Measurements from ENCODE around the gene LBH. TPM values are rescaled to one million over a fixed set of nuclear protein-coding genes. Genes with fewer than 3 reads are reported as not detected.

LBH gene
- 100 to 1,000 TPM; 110 to 204 (median 156) TPM for total RNA-seq
- polyA plus RNA-seq: 10 to 100 TPM; 35.9 to 84.8 TPM
- long read RNA-seq, donor 1, transcript LBH-201 (3 exons, 3,095 nt): major isoform, 102 of 156 reads
- long read RNA-seq, donor 1, partial matches to known transcripts: 5 of 156 reads
- long read RNA-seq, donor 1, other reads (novel, unspliced or antisense): 48 of 156 reads
- long read RNA-seq, donor 2, transcript LBH-201 (3 exons, 3,095 nt): major isoform, 84 of 144 reads
- long read RNA-seq, donor 2, transcript LBH-209 (2 exons, 510 nt): minor isoform, 7 of 144 reads
- long read RNA-seq, donor 2, partial matches to known transcripts: 5 of 144 reads
- long read RNA-seq, donor 2, other reads (novel, unspliced or antisense): 46 of 144 reads
- long read RNA-seq, donor 3, transcript LBH-201 (3 exons, 3,095 nt): major isoform, 122 of 169 reads
- long read RNA-seq, donor 3, partial matches to known transcripts: 7 of 169 reads
- long read RNA-seq, donor 3, other reads (novel, unspliced or antisense): 34 of 169 reads

DNA sequence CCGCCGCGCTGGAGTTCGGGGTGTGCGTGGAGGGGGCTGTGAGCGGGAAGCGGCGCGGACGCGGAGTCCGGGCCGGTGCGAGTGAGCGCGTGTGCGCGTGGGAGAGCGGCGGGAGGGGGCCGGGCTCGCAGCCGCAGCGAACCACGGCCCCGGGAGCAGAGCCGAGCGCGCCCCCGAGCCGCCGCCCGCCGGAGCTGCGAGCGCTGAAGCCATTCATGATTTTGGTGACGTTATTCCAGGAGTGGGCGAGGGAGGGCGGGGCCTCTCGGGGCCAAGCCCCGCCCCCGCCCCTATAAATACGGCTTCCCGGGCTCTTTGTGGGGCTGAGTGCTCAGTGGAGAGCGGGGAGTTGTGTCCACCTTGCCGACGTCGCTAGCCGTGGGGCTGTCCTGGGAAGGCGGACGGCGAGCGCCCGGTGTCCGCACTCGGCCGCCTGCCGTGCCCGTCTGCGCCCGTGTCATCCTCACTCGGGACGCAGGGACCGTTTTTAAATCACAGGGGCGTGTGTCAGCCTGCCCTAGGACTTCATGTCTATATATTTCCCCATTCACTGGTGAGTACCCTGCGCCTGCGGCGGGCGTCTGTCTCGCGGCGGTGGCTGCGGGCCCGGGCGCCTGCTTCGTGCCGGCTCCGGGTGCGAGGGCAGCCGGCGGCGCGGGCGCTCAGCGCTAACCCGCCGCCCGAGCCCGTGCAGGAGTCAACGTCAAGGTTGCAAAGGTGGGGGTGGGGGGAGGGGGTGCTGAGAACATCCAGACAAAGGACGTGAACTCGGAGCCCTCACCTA, at the start of gene LBH:
TSS of gene LBH (plus strand) at position 323 of the 784 bp plus-strand sequence. CDS start at position 528, 205 bp downstream.
- ATAC-seq (peak; percentile 82 to 91 (median 90)), DNase-seq (peak; percentile 90 to 92)
- Histone ChIP-seq H3K27ac (peak within 1 kb of the TSS; percentile 82 to 99 (median 94)), H3K36me3 (peaks cover 0 to 24% (median 15%) of the 10 kb centered on the region in 9 donors), H3K4me1 (peaks cover 7 to 54% (median 45%) of the 10 kb centered on the region in 9 donors), H3K27me3 (peaks cover 0 to 45% (median 0%) of the 10 kb centered on the region in 7 donors), H3K9me3 (no peaks in the 10 kb centered on the region), H3K4me3 (peak within 1 kb of the TSS; percentile 75 to 97 (median 90))
- WGBS, 2 donors: 0 to 1% methylated on average over 92 of the region's 92 CpGs
- intact Hi-C loops (cut with DNase I): loop anchor here in 9 of 10 donors (5.0 to 10.0 kb wide), 8 partner anchors 113 to 333 kb away; partner anchors contain the start of gene LCLAT1 (in 2 of the 9)
- TF ChIP-seq, protein P1, sequence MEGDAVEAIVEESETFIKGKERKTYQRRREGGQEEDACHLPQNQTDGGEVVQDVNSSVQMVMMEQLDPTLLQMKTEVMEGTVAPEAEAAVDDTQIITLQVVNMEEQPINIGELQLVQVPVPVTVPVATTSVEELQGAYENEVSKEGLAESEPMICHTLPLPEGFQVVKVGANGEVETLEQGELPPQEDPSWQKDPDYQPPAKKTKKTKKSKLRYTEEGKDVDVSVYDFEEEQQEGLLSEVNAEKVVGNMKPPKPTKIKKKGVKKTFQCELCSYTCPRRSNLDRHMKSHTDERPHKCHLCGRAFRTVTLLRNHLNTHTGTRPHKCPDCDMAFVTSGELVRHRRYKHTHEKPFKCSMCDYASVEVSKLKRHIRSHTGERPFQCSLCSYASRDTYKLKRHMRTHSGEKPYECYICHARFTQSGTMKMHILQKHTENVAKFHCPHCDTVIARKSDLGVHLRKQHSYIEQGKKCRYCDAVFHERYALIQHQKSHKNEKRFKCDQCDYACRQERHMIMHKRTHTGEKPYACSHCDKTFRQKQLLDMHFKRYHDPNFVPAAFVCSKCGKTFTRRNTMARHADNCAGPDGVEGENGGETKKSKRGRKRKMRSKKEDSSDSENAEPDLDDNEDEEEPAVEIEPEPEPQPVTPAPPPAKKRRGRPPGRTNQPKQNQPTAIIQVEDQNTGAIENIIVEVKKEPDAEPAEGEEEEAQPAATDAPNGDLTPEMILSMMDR (IDR thresholded peaks at IDR 0.05): peak in 2 of 9 donors; percentile 6 to 22

- TF ChIP-seq, protein P1 (IDR thresholded peaks at IDR 0.05): no peak
- Histone ChIP-seq H3K4me3 (no peak overlapping the region), H3K4me1 (peaks cover 4 to 18% (median 10%) of the 10 kb centered on the region in 9 donors), H3K36me3 (no peaks in the 10 kb centered on the region), H3K9me3 (no peaks in the 10 kb centered on the region), H3K27ac (no peak overlapping the region), H3K27me3 (no peaks in the 10 kb centered on the region)
- DNase-seq (no peak), ATAC-seq (no peak)
- intact Hi-C loops (cut with DNase I): no loop called here
- WGBS, 2 donors: 95 to 96% methylated on average over 5 of the region's 5 CpGs
Measured at GRCh38 chr2:30184035-30184434, 47.3 kb upstream of the LBH start.

- peaks cover 0 to 6% (median 0%) of the 10 kb centered on the region in 9 donors for H3K4me1 ChIP-seq
- no peak overlapping the region for H3K27ac ChIP-seq
- WGBS, 2 donors: 88 to 90% methylated on average over 4 of the region's 4 CpGs
- TF ChIP-seq, protein P1 (IDR thresholded peaks at IDR 0.05): no peak
- H3K4me3 ChIP-seq: no peak overlapping the region
- no peak for ATAC-seq
- no peaks in the 10 kb centered on the region for H3K27me3 ChIP-seq
- DNase-seq: no peak
- no peaks in the 10 kb centered on the region for H3K36me3 ChIP-seq
- no peaks in the 10 kb centered on the region for H3K9me3 ChIP-seq
- intact Hi-C loops (cut with DNase I): no loop called here
Measured at GRCh38 chr2:30185178-30185577, 46.2 kb upstream of the LBH start.

DNA sequence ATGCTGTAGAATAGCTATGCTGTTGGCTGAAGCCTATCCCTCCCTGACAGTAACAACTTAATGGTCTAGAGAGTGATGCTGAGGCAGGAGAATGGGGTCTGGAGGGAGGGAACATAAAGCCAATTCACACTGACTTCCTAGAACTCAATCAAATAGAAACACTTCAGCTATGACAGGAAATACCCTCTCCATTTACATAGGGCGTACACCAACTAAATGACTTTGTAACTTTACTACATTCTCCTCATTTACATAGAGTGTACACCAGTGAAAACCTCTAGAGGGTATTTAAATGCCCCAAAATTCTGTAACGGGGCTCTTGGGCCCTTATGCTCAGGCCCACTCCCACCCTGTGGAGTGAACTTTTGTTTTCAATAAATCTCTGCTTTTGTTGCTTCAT, 43.0 kb upstream of the LBH start:
- no peak for DNase-seq

More for the DNA sequence above, 43.0 kb upstream of the LBH start:
- WGBS, 2 donors: 93% methylated on average over 2 of the region's 2 CpGs
- H3K9me3 ChIP-seq: no peaks in the 10 kb centered on the region
- no peaks in the 10 kb centered on the region for H3K27me3 ChIP-seq
- no peak for ATAC-seq
- no peak overlapping the region for H3K27ac ChIP-seq
- no peak overlapping the region for H3K4me3 ChIP-seq
- no peaks in the 10 kb centered on the region for H3K36me3 ChIP-seq
- TF ChIP-seq, protein P1 (IDR thresholded peaks at IDR 0.05): no peak
- intact Hi-C loops (cut with DNase I): no loop called here
- no peaks in the 10 kb centered on the region for H3K4me1 ChIP-seq
